Activated T-cell treated with anti-CD3 and anti-CD28 coated beads, Interleukin-2, amount 50 U/mL, for 4 hours (primary cell): ENCODE data around the gene TEN1. TPM values are rescaled to one million over a fixed set of nuclear protein-coding genes. Genes with fewer than 3 reads are reported as not detected.

Experiments used
- ATAC-seq, 2 donors: fragments of 200-7000 bp; cut with Tn5 transposase; one replicate each; pipeline ENCODE4 v1.10.0; 2021
- DNase-seq: peaks from one replicate; pipeline ENCODE4 v3.0.0-alpha.2; 2020
- H3K27me3 Mint-ChIP-seq: one replicate; pipeline ENCODE4 v1.8.0; 2021; ENCODE audit warnings: low read depth, mixed read lengths
- H3K36me3 Mint-ChIP-seq: one replicate; pipeline ENCODE4 v1.8.0; 2022; ENCODE audit warnings: mixed read lengths; ENCODE audit not compliant: insufficient read depth
- H3K4me1 Mint-ChIP-seq: one replicate; pipeline ENCODE4 v1.8.0; 2021; ENCODE audit warnings: low read depth, mixed read lengths
- H3K4me3 Mint-ChIP-seq: one replicate; pipeline ENCODE4 v1.8.0; 2021; ENCODE audit warnings: mild to moderate bottlenecking, moderate library complexity, mixed read lengths
- H3K9me3 Mint-ChIP-seq: one replicate; pipeline ENCODE4 v1.8.0; 2021; ENCODE audit warnings: mixed read lengths
- total RNA-seq, 3 donors: library from RNA; stranded (reverse); gene quantifications; one replicate each; pipeline ENCODE4 v1.2.1, GENCODE V29; 2021

Gene TEN1
- total RNA-seq, 3 donors from 2014 or later, result 9.5 to 11.9 (median 10.8) TPM

DNA sequence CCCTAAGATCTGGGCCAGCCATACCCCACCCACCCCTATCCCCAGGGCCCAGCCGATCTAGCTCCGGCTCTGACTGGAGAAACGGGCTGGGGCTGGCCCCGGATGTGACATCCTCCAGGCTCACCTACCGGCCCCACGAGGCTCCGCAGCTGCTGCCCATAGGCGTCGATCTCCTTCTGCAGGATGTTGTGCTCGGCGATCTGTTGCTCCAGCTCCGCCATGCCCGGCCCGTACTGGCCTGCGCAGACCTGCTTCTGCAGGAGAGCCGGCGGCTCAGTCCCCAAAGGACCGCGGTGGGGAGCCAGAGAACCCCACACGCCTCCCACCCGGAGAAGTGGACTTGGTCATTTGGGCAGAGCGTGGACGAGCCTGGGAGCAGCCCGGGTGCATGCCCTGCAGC lies 43.2 kb downstream of the TEN1 start:
- no peaks in the 10 kb centered on the region for H3K9me3 Mint-ChIP-seq

DNA sequence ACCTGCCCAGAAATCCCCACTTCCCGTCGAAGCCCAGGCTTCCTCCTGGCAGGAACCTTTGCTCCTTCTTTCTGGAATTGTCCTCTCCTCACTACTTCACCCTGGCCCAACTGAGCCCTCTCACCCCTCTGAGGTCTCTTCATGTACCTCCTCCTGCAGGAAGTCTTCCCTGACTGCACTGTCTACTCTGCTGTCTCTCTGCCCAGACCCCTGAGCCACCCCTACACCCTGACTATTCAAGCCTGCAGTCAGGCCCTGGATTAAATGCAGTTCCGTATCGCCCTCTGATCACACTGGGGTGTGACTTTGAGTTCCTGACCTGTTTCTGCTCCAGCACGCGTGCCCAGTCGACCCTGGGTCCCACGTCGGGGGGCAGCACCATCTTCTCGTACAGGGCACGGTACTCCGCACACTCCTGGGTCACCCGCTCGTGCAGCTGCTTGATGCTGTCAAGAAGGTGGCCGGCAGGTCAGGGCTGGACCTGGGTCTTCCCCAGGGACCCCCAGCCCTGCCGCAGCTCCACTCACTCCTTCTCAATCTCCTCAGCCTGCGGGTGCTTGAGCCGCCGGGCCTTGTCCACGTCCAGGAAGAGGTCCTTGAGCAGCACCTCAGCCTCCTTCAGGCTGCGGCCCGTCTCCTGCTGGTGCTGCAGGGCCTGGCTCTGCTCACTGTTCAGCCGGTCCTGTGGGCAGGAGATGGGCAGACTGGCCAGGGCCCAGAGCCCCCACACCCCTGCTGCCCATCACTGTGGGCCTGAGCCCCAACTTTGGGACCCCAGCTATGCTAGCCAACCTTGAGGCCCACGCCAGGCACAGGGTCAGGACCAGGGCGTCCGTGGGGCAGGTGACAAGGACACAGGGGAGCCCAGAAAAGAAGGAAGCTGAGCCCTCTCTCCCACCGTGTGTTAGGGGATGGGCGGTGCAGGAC lies 44.2 kb downstream of the TEN1 start:
- no peaks in the 10 kb centered on the region for H3K4me1 Mint-ChIP-seq
- no peak for ATAC-seq
- H3K9me3 Mint-ChIP-seq, result no peaks in the 10 kb centered on the region
- no peak for DNase-seq
- no peaks in the 10 kb centered on the region for H3K27me3 Mint-ChIP-seq
- no peak overlapping the region for H3K4me3 Mint-ChIP-seq
- H3K36me3 Mint-ChIP-seq, result no peaks in the 10 kb centered on the region

More for the DNA sequence above, 43.2 kb downstream of the TEN1 start:
- DNase-seq (no peak), ATAC-seq (no peak)
- Mint-ChIP-seq H3K27me3 (no peaks in the 10 kb centered on the region), H3K36me3 (no peaks in the 10 kb centered on the region), H3K4me3 (no peak overlapping the region), H3K4me1 (no peaks in the 10 kb centered on the region)

DNA sequence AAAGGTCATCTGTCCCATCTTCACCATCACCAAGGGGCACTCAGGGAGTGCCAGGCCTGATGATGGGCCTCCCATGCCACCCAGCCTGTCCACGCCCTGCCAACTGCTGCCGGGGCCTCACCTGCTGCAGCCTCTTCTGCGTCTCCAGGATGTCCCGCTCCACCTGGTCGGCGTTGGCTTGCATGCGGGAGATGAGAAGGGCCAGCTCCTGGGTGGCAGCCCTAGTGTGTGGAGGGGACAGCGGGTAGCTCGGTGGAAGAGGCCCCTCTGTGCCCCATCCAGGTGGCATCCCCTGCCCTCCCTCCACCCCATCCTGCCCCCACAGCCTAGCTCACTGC lies 44.8 kb downstream of the TEN1 start:
- H3K4me1 Mint-ChIP-seq, result peaks cover 2% of the 10 kb centered on the region
- ATAC-seq (no peak), DNase-seq (no peak)
- no peak overlapping the region for H3K4me3 Mint-ChIP-seq
- no peaks in the 10 kb centered on the region for H3K36me3 Mint-ChIP-seq
- H3K9me3 Mint-ChIP-seq, result no peaks in the 10 kb centered on the region
- H3K27me3 Mint-ChIP-seq, result no peaks in the 10 kb centered on the region

DNA sequence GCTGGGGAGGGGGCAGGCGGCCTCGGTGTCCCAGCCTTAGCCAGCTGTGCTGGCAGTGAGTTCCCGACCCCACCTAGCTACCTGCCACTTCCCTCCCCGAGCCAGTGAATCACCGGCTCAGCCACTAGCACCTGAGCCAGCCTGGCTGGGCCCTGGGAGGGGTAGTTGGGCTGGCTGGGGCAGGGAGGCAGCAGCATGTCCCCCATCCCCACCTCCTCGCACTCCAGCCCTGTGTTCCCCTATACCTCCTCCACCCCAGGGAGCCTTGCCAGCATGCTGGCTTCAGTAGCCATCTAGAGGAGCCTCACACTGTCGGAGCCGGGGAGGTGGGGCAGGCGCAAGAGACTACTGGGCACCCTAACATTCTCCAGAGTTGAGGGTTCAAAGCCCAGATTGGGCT lies 45.3 kb downstream of the TEN1 start:
- Mint-ChIP-seq H3K4me1 (peaks cover 7% of the 10 kb centered on the region), H3K9me3 (no peaks in the 10 kb centered on the region), H3K36me3 (no peaks in the 10 kb centered on the region), H3K27me3 (no peaks in the 10 kb centered on the region), H3K4me3 (no peak overlapping the region)
- ATAC-seq (no peak), DNase-seq (no peak)

DNA sequence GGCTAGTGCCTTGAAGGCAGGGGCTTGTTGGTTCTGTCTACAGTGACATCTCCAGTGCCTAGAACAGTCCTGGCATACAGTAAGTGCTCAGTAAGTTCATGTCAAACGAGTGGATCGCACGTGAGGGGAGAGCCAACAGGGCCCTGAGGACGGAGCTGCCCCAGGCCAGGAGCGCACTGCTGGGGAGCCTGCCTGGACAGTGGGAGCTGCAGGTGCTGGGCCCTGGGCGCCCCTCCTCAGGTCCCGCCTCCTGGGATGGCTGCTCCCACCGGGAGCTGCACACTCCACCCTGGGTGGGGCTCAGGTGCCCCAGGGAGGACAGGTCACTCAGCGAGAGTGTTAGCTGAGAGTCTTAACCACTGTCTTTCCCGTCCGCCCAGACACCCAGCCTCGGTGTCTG lies 46.3 kb downstream of the TEN1 start:
- Mint-ChIP-seq H3K9me3 (no peaks in the 10 kb centered on the region), H3K4me3 (no peak overlapping the region), H3K36me3 (no peaks in the 10 kb centered on the region), H3K4me1 (peaks cover 14% of the 10 kb centered on the region), H3K27me3 (no peaks in the 10 kb centered on the region)
- DNase-seq, result no peak
- no peak for ATAC-seq

DNA sequence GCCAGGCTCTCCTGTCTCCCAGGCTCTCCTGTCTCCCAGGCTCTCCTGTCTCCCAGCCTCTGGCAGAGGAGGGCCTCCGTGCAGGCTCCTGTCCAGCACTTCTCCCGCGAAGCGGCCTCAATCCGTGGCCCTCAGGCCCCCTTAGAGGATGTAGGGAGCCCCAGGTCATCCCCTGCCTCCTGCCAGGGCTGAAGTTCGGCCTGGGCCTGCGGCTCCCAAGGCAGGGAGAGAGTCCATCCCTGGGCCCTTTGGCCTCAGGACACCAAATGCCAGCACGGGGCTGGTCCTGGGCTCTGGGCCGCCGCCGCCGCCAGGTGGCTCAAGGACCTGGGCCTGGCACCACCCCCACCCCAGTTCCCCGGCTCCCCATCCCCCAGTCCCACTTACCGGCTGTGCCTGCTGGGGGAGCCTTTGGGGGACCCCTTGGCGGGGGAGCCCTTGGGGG lies 47.7 kb downstream of the TEN1 start:
- DNase-seq (no peak), ATAC-seq (no peak)
- Mint-ChIP-seq H3K4me3 (no peak overlapping the region), H3K9me3 (no peaks in the 10 kb centered on the region), H3K27me3 (no peaks in the 10 kb centered on the region), H3K4me1 (peaks cover 14% of the 10 kb centered on the region), H3K36me3 (no peaks in the 10 kb centered on the region)

DNA sequence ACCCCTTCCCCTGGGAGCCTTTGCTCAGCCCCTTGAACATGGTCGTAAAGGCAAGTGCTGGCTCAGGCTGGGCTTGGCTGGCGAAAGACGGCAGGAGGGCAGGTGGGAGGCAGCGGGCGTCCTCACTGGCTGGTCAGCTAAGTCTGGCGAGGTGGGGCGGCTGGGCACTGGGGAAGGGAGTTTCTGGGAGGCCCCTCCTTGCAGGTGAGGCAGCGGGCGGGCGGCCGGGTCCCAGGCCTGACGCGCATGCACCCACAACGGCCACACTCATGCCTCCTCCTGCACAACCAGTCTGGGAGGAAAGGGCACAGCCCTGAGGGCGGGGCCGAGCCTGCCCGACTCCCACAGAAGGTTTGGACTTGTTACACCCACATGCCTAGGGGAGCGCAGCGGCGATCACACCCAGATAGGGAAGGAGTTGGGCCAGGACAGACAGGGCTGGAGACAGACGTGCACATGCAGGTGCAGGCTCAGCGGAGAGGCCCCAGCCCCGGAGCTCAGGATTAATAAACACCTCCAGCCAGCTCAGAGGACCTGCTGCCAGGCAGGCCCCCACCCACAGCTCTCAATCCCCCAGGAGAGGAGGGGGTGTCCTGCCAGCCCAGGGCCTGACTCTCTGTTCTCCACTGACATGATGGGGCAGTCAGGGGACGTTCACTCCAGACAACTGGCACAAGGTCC lies 48.3 kb downstream of the TEN1 start, which contains the start of gene EVPL:
TSS of gene EVPL (minus strand) at position 148 of the 681 bp plus-strand sequence. CDS start at position 40, 108 bp downstream.
- Mint-ChIP-seq H3K4me3 (no peak within 1 kb of the TSS), H3K27me3 (no peaks in the 10 kb centered on the region), H3K9me3 (no peaks in the 10 kb centered on the region), H3K4me1 (peaks cover 14% of the 10 kb centered on the region), H3K36me3 (no peaks in the 10 kb centered on the region)
- DNase-seq (no peak), ATAC-seq (no peak)

DNA sequence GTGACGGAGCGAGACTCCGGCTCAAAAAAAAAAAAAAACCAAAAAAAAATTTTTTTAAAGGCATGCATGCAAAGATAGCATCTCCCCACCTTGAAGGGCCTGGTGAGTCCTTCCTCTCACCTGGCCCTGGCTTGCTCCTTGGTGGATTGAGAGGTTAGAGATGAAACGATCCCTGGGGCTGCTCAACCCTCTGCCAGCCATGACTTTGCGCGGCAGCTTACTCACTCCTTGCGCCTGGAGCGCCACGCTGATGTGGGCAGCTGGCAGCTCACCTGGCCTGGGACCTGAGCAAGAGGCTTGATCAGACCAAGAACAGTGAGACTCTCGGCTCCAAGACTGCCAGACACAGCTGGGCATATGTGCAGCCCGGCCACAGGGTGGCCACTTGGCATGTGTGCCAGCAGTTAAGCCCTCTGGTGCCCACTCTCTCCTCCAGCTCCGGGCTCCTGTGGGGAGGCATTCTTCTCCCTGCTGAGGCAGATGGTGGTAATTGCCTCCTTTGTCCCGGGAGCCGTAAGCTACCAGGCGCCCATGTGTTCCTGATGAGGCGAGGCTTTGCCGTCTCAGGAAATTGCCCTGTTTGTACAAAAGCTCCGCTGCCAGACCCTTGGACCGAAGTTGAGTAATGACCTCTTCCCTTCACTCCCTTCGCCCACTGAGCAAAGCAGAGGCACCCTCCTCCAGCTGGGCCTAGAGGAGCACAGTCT lies 53.2 kb downstream of the TEN1 start:
- no peak for ATAC-seq

DNA sequence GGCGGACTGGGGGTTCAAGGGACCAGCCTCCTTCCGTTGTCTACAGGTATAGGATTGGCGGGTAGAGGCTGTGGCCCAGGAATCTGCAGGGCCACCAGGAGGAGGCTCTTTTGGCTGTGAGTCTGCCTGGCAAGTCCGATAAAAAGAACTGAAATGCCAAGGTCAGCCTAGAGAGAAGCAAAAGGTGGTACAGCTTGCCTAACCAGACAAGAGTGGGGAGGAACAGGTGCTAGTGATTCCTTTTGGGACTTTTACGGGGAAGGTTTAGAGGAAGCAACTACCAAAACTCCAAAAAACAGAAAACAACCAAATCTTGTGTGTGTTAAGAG lies 53.7 kb downstream of the TEN1 start:
- Mint-ChIP-seq H3K27me3 (no peaks in the 10 kb centered on the region), H3K4me1 (peaks cover 18% of the 10 kb centered on the region), H3K4me3 (no peak overlapping the region), H3K36me3 (peaks cover 3% of the 10 kb centered on the region), H3K9me3 (no peaks in the 10 kb centered on the region)
- no peak for DNase-seq
- ATAC-seq, result no peak

More for the DNA sequence above, 53.2 kb downstream of the TEN1 start:
- H3K9me3 Mint-ChIP-seq, result no peaks in the 10 kb centered on the region
- peaks cover 18% of the 10 kb centered on the region for H3K4me1 Mint-ChIP-seq
- no peak for DNase-seq
- no peaks in the 10 kb centered on the region for H3K27me3 Mint-ChIP-seq
- H3K36me3 Mint-ChIP-seq, result peaks cover 3% of the 10 kb centered on the region
- no peak overlapping the region for H3K4me3 Mint-ChIP-seq

DNA sequence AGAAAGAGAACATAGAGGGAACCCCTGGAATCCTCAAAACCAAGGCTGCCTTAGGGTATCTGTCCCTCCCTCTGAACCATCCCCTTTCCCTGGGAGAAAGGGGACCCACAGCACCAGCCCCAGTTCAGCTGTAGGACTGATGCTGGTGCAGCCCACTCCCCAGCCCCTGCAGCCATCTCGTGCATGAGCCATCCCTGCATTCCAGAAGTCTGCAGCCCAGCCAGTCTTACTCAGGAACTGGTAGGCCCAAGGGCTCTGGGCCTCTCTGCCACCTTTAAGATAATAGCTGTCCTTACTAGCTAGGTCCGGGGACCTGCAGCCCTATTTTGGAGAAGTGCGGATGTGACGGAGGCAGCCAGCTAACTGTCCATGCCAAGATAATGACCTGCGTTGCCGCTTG lies 54.1 kb downstream of the TEN1 start:
- no peak for DNase-seq
- no peak for ATAC-seq
- peaks cover 5% of the 10 kb centered on the region for H3K36me3 Mint-ChIP-seq
- no peaks in the 10 kb centered on the region for H3K27me3 Mint-ChIP-seq
- H3K4me3 Mint-ChIP-seq, result no peak overlapping the region
- peaks cover 18% of the 10 kb centered on the region for H3K4me1 Mint-ChIP-seq
- no peaks in the 10 kb centered on the region for H3K9me3 Mint-ChIP-seq

DNA sequence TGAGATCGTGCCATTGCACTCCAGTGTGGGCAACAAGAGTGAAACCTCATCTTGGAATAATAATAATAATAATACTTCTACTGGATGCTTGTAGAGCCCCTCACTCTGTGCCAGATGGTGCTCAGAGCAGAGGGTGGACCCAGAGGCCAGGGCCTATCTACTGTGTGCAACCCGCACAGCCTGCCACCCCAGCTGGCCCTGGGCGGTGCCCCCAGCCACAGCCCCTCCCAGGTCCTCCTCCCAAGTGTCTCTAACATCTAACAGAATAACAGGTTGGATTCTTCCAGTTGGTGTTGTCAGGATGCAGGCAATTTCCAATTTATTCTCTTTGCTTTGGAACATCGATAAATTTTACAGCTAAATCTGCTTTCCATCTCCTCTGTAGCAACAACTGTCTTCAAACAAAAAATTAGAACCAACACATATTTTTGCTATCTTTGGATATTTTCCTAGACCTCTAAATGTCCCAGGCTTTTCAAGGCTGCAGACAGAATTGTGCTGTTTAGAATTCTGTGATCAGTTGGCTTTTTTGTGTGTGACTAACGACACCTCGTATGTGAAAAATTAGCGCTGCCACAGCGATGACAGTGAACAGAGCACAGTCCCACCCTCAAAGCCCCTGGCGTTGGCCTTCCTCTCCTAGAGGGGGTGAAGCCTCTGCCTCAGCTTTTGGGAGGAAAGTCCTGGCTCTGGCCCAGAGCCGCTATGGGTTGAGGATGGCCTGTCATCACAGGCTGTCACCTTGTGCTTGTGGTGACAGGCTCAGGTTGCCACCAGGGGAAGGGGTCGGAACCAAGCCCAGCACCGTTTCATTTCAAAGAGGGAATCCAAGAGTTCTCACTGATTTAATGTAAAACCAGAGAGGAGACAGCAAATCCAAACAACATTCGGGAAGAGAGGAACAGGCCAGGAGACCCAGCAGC lies 55.6 kb downstream of the TEN1 start:
- H3K4me1 Mint-ChIP-seq, result peaks cover 8% of the 10 kb centered on the region
- no peaks in the 10 kb centered on the region for H3K9me3 Mint-ChIP-seq
- no peak overlapping the region for H3K4me3 Mint-ChIP-seq

DNA sequence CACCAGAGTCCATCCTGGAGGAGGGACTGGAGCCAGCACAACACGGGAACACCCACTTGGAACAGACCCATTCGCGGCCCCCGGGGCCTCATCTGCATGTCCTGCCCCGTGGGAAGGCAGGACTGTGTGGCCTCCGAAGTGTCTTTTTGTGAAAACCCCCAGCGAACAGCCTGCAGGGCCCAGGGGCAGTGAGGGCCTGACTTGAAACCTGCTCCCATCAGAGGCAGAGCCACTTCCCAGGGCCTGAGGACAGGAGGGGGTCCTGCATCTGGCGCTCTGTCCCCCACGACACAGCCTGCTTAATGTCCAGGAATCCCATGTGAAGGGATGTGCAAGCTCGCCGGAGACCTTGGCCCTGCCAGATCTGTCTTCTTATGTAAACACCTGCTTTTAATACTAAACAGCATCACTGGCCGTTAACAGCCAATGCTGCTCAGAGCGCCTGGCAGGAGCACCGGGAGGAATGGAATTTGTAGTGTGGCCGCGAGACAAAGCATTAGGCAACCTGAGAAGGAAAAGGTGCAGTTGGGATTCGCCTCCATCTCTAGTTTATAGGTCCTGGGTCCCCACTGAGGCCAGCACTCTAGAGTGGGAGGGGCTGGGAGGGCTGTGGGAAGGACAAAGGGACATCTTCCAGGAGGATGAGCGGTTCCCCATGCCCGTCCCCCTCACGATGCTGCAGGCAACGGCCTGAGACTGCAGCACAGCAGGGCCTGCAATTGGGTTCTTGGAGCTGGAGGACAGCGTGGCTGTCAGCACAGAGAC lies 57.6 kb downstream of the TEN1 start:
- ATAC-seq, result no peak

More for the DNA sequence above, 55.6 kb downstream of the TEN1 start:
- no peak for DNase-seq
- Mint-ChIP-seq H3K36me3 (peaks cover 16% of the 10 kb centered on the region), H3K27me3 (no peaks in the 10 kb centered on the region)
- ATAC-seq, result no peak

DNA sequence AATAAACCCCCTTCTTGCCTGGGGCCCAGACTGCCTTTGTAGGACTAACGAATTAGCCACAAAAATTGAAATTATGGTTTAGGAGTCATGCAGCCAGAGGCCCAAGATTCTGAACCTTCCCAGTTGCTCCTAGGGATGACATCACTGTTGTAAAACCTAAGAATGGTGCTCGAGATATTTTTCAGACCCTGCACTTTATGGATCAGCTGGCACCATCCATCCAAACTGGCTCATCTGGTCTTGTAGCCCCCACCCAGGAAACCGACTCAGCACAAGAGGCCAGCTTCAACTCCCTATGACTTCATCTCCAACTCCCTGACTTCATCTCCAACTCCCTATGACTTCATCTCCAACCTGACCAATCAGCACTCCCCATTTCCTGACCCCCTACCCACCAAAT lies 59.0 kb downstream of the TEN1 start:
- Mint-ChIP-seq H3K4me3 (no peak overlapping the region), H3K27me3 (no peaks in the 10 kb centered on the region), H3K36me3 (peaks cover 27% of the 10 kb centered on the region), H3K4me1 (peaks cover 4% of the 10 kb centered on the region), H3K9me3 (no peaks in the 10 kb centered on the region)
- ATAC-seq (no peak), DNase-seq (no peak)

More for the DNA sequence above, 57.6 kb downstream of the TEN1 start:
- H3K27me3 Mint-ChIP-seq, result no peaks in the 10 kb centered on the region
- DNase-seq, result no peak
- H3K4me3 Mint-ChIP-seq, result no peak overlapping the region
- peaks cover 4% of the 10 kb centered on the region for H3K4me1 Mint-ChIP-seq
- peaks cover 27% of the 10 kb centered on the region for H3K36me3 Mint-ChIP-seq
- H3K9me3 Mint-ChIP-seq, result no peaks in the 10 kb centered on the region
